GM21381 (cell line): ENCODE results near the gene MYT1.
"Not testable (repeated sequence)": the region's sequence is repeated elsewhere in the genome, so short reads cannot be mapped to it uniquely, and the experiment has no call there.

Source experiments
- ATAC-seq: cut with Tn5 transposase; IDR thresholded peaks from one replicate; pipeline ENCODE4 v1.9.1; 2021; ENCODE audit warnings: mild to moderate bottlenecking, moderate library complexity; ENCODE audit not compliant: unreplicated experiment

Gene MYT1

DNA sequence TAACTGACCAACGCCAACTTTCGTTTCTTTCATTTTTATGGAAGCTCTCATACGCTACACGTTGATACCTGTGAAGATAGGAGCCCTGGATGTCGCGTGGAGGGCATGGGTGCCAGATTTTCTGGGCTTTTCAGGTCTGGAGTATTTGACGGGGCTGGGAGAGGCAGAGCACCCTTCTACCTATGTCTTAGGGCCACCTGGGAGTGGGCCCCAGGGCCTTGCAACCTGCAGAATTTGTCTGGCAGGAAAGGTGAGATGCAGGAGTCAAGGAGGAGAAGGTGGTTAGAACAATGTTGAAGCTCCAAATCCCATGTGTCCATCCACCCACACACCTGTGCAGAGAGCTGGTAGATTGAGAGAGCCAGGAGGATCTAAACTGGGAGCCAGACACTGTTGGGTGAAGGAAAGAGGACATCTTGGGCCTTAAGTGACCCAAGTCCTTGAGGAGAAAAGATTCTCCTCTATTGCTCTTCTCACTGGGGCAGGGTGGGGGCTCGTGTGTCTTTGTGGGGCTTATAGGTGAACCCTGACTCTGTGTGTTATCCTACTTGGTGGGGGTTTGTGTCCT lies 63.9 kb downstream of the MYT1 start:
- no peak for ATAC-seq

DNA sequence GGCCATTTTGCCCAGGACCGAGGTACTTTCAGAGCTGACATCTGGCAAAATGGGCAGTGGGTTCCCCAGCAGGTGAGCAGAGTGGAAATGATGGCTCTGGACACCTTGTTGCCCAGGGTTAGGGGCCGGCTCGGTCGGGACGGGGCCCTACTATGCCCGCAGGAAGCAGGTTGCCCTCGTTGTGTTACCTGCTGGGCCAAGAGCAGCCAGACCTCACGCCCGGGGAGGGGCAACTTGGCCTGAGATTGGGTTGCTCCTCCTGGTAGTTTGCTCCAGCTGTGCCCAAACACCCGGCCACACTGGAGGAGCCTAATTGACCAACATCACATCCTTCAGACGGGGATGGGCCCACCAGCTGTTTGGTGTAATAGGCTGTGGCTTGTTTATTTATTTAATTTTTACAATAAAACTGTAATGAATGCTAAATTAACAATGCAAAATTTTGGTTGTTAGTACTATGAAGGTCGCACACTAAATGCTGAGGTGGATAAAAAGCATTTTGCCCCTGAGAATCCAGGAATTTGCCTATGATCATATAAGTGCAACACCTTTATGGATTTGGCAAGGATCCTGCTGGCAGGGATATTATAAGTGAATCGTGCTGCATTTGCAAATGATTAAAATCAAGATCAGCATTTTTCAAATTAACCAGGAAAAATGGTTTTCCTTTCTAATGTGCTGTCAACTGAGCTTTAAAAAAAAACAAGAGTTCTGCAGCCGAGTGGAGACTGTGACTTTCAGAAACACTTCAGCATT lies 64.7 kb downstream of the MYT1 start:
- no peak for ATAC-seq

DNA sequence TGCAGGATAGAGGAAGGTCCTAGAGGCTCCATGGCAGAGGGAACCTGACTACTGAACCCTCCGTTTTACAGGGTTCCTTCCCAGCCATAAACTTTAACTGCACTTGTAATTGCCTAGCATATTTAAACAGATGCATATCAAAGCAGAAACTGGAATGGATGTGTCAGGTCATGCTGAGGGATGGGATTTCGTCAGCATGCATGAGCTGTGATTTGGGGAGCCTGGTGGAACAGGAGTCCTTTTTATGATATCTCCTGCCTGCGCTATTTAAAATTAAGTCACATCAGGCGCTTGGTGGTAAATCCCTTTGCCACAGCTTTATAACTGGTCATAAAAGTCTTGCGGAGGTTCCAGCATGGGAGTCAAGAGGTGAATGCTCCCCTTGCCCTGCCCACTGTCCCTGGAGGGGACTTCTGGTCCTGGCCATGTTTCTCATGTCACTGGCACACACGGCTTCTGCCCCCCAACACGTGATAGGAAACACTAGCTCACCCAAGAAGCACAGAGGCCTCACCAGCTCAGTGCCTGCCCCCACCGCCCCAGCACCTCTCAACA lies 65.3 kb downstream of the MYT1 start:
- no peak for ATAC-seq

GRCh38 chr20:64230461-64231145 lies 66.4 kb downstream of the MYT1 start:
- no peak for ATAC-seq

- ATAC-seq, result no peak
Measured at GRCh38 chr20:64231621-64232550, 67.6 kb downstream of the MYT1 start.

- ATAC-seq, result no peak
Measured at GRCh38 chr20:64232794-64233193, 68.5 kb downstream of the MYT1 start.

DNA sequence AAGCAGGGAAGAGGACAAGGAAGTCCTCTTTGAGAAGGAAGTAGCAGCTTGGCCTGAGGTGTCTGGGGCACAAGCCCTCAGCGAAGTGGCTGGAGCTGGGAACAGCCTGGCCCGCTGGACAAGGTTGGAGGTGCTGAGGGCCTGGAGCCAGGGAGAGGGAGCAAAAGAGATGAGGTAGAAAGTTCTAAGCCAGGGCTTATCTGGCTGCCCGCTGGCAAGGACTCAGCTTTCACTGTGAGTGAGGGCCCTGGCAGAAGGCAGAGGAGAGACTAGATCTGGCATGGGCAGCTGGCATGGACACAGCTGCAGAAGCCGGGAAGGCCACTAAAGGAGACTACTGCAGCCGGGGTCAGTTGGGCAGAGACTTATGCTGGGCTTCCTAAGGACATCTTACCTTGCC lies 69.5 kb downstream of the MYT1 start:
- ATAC-seq, result no peak

- ATAC-seq, result no peak
Measured at GRCh38 chr20:64234291-64234791, 70.1 kb downstream of the MYT1 start.

- ATAC-seq, result not testable (repeated sequence)
Measured at GRCh38 chr20:64234921-64235565, 70.8 kb downstream of the MYT1 start.

DNA sequence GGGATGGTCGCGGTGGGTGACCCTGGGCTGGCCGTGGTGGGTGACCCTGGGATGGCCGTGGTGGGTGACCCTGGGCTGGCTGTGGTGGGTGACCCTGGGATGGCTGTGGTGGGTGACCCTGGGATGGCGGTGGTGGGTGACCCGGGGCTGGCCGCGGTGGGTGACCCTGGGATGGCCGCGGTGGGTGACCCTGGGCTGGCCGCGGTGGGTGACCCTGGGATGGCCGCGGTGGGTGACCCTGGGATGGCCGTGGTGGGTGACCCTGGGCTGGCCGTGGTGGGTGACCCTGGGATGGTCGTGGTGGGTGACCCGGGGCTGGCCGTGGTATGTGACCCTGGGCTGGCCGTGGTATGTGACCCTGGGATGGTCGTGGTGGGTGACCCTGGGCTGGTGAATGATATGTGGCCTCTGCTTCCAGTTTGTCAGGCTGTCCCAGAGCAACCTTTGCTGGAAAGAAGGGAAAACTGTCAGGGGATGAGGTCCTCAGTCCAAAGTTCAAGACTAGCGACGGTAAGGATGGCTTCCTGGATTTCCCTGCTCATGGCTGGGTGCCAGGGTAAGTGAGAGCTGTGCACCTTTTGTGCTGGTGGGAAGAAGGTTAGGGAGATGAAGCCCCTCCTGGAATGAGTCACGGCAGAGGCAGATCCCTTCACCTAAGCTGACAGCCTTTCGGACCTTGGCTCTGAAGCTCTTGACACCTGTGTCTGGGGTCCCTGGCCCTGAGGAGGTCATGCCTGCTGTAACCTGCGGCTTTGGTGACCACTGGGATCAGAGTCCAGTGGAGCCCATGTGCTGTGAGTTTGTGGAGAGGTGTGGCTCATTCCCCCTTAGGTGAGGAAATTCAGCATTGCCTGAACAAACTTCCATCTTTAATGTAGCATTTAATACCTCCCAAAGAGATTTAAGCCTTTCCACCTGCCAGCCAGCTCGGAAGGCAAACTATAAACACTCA lies 72.2 kb downstream of the MYT1 start:
- ATAC-seq, result no peak

DNA sequence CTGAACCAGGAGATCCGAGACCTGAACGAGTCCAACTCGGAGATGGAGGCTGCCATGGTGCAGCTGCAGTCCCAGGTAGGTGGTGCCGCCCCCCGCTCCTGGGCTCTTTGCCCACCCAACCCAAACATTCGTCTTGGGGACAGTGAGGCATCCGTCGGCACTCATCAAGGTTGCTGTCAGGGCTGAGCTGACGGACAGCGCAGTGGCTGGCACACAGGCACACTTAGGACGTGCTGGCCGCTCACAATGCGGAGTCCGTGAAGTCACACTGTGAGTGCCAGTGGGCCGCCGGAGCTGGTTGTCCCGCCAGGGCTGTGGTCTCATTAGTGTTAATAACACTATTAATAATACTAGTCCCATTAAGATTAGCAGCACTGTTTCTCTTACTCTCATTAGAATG lies 73.1 kb downstream of the MYT1 start:
- no peak for ATAC-seq

DNA sequence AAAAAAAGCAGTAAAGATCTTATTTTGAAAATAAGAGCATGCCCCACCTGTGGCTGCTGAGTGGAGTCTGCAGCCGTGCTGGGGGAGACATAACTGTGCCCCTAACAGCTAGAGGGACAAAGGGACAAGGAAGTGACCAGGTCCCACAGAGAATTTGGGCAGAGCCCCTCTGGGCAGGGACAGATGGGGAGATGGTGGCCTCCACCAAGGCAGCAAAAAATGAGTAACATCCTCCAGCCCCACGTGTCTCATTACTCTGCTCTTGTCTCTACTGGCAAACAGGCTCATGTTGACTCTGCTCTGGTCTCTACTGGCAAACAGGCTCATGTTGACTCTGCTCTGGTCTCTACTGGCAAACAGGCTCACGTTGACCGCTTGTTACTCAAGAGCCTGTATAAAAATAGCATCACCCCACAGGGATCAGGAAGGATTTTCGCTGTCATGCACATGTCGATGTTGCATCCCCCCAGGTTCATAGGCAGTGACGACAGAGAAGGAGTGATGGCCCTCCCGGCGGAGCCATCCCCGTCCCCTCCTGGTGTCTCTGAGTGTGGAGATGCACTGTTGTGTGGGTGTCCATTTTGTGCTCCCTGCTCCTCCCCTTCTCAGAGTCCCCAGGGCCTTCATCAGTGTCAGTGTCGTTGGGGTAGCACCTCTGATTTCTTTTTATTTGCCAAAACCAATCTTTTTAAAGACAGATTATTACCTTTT lies 74.0 kb downstream of the MYT1 start:
- no peak for ATAC-seq

DNA sequence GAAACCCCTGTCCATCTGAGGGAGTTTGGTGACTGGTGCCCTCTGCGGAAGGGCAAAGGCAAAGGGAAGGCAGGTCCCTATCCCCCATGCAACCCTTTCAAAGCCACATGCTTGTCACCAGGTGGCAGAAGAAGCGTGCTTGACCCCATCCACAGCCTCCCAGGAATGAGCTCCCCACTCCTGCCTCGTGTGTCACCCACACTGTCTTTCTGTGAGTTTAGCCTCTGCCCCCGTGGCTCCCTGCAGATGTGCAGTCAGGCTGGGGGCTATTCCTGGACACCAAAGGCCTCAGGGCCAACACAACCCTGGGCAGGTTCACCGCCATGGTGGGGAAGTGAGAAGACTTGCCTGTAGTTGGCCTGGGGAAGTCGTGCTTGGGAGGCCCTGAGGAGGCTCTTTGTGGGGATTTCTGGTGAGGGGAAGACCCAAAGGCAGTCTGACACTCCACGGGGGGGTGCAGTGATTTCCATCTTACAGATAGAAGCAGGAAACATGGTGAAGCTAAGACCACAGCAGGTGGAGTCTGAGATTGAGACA lies 74.7 kb downstream of the MYT1 start:
- ATAC-seq, result no peak

- ATAC-seq, result no peak
Measured at GRCh38 chr20:64239449-64240242, 75.4 kb downstream of the MYT1 start.

- ATAC-seq, result no peak
Measured at GRCh38 chr20:64240243-64241015, 76.2 kb downstream of the MYT1 start.

DNA sequence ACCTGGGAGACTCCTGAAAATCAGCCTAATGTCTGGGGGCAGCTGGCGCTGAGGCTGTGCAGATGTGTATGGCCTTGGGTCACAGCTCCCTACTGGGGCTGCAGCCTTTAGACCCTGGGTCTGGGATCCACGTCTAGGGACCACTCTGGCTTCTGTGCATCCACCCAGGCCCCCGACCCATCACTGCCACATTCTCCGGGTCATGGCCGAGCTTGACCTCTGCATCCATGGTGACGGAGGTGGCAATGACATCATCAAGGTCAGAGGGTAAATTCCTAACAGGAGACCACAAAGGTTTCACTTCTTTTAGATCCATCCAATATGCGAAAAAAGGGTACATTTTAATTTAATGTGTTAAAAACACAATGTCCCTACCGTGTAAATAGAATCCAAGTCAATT lies 76.8 kb downstream of the MYT1 start:
- ATAC-seq, result no peak
